ENCODE measurements around the gene TMPRSS15. TPM values are rescaled to one million over a fixed set of nuclear protein-coding genes. Genes with fewer than 3 reads are reported as not detected.

TMPRSS15 gene
- total and polyA plus RNA-seq, 10 donors = not detected

- Histone ChIP-seq H3K27me3 (replicated peaks in 1 of 7) (no peaks in the 10 kb centered on the region), H3K27ac (peak overlapping the region in 2 of 8 donors; percentile 23 to 42), H3K36me3 (no peaks in the 10 kb centered on the region), H3K9me3 (no peaks in the 10 kb centered on the region), H3K4me3 (no peak overlapping the region), H3K4me1 (no peaks in the 10 kb centered on the region)
- TF ChIP-seq, protein P1, sequence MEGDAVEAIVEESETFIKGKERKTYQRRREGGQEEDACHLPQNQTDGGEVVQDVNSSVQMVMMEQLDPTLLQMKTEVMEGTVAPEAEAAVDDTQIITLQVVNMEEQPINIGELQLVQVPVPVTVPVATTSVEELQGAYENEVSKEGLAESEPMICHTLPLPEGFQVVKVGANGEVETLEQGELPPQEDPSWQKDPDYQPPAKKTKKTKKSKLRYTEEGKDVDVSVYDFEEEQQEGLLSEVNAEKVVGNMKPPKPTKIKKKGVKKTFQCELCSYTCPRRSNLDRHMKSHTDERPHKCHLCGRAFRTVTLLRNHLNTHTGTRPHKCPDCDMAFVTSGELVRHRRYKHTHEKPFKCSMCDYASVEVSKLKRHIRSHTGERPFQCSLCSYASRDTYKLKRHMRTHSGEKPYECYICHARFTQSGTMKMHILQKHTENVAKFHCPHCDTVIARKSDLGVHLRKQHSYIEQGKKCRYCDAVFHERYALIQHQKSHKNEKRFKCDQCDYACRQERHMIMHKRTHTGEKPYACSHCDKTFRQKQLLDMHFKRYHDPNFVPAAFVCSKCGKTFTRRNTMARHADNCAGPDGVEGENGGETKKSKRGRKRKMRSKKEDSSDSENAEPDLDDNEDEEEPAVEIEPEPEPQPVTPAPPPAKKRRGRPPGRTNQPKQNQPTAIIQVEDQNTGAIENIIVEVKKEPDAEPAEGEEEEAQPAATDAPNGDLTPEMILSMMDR (IDR thresholded peaks at IDR 0.05 in 8 of 11, conservative IDR thresholded peaks at IDR 0.05 in 3 of 11) = no peak
- TF ChIP-seq POLR2A (IDR thresholded peaks at IDR 0.05) (no peak), POLR2AphosphoS5 (IDR thresholded peaks at IDR 0.05) (no peak)
- 70 to 84% (median 77%) methylated on average over 5 of the region's 5 CpGs for WGBS, 5 donors
- DNase-seq = no peak
- intact Hi-C loops (cut with DNase I; ENCODE audit: low total_unique reads) = no loop called here
These were observed 150.9 kb downstream of the TMPRSS15 start for GRCh38 chr21:18252680-18253079.

DNA sequence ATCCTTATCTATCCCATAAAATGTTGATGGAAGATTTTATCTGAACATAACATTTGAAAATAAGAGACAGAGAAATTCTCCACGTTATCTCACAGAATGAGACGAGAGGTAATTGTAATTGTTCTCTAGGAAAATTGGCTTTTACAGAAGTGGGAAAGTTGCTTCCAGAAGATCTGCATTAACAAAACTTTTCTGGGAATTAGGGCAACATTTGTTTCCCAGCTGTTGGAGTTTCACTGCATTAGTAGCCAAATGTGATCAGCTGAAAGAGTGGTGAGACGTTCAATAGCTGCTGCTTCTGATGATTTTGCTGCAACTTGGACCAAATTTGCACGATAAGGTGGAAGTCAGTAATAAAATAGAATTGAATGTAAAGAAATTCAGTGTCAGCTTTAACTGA, 151.3 kb downstream of the TMPRSS15 start:
- no peak for TF ChIP-seq POLR2AphosphoS5 (IDR thresholded peaks at IDR 0.05)
- TF ChIP-seq POLR2A (IDR thresholded peaks at IDR 0.05) = no peak
- TF ChIP-seq, protein P1 (IDR thresholded peaks at IDR 0.05 in 8 of 11, conservative IDR thresholded peaks at IDR 0.05 in 3 of 11) = no peak
- H3K4me1 ChIP-seq = no peaks in the 10 kb centered on the region
- H3K9me3 ChIP-seq = no peaks in the 10 kb centered on the region
- WGBS, 5 donors = 59 to 82% (median 75%) methylated on average over 4 of the region's 4 CpGs
- H3K27me3 ChIP-seq (replicated peaks in 1 of 7) = no peaks in the 10 kb centered on the region
- H3K4me3 ChIP-seq = no peak overlapping the region
- intact Hi-C loops (cut with DNase I; ENCODE audit: low total_unique reads) = no loop called here
- H3K27ac ChIP-seq = peak overlapping the region in 1 of 8 donors; percentile 42
- DNase-seq = no peak
- no peaks in the 10 kb centered on the region for H3K36me3 ChIP-seq

GRCh38 chr21:18251065-18251464, 152.5 kb downstream of the TMPRSS15 start:
- Histone ChIP-seq H3K27me3 (replicated peaks in 1 of 7) (peaks cover 0 to 7% (median 0%) of the 10 kb centered on the region in 7 donors), H3K4me3 (no peak overlapping the region), H3K9me3 (no peaks in the 10 kb centered on the region), H3K36me3 (no peaks in the 10 kb centered on the region), H3K27ac (no peak overlapping the region), H3K4me1 (no peaks in the 10 kb centered on the region)
- DNase-seq = no peak
- TF ChIP-seq POLR2AphosphoS5 (IDR thresholded peaks at IDR 0.05) = no peak
- no peak for TF ChIP-seq POLR2A (IDR thresholded peaks at IDR 0.05)
- TF ChIP-seq, protein P1 (IDR thresholded peaks at IDR 0.05 in 8 of 11, conservative IDR thresholded peaks at IDR 0.05 in 3 of 11) = no peak
- intact Hi-C loops (cut with DNase I; ENCODE audit: low total_unique reads) = no loop called here

DNA sequence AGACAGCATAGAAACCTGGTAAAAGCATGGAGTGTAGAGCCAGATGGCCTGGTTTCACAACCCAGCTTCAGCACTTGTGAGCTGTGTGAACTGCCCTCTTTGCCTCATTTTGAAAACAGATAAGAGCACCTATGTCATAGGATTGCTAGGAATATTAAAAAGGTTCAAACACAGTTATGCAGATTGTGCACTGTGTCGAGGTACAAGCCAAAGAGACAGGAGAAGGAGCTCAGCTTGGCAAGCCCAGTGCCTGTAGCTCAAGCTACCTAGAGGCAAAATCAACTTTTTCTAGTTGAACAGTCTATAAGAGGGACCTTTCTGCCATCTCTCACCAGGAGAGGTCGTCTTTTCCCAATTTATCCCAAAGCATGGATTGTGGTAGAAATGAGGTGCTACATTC, 153.9 kb downstream of the TMPRSS15 start:
- intact Hi-C loops (cut with DNase I; ENCODE audit: low total_unique reads) = no loop called here
- H3K9me3 ChIP-seq = no peaks in the 10 kb centered on the region
- WGBS, 5 donors = 62 to 78% (median 69%) methylated on average over 2 of the region's 2 CpGs
- no peak overlapping the region for H3K4me3 ChIP-seq
- peaks cover 0 to 21% (median 12%) of the 10 kb centered on the region in 7 donors for H3K27me3 ChIP-seq (replicated peaks in 1 of 7)
- H3K4me1 ChIP-seq = peaks cover 0 to 9% (median 7%) of the 10 kb centered on the region in 6 donors
- TF ChIP-seq, protein P1 (IDR thresholded peaks at IDR 0.05 in 8 of 11, conservative IDR thresholded peaks at IDR 0.05 in 3 of 11) = no peak
- no peak for TF ChIP-seq POLR2A (IDR thresholded peaks at IDR 0.05)
- no peak for TF ChIP-seq POLR2AphosphoS5 (IDR thresholded peaks at IDR 0.05)
- no peaks in the 10 kb centered on the region for H3K36me3 ChIP-seq
- DNase-seq = no peak
- H3K27ac ChIP-seq = no peak overlapping the region

All from spleen (tissue), 11 donors.